ENCODE results near the gene MFNG. TPM values are rescaled to one million over a fixed set of nuclear protein-coding genes. Genes with fewer than 3 reads are reported as not detected.

MFNG gene
- total RNA-seq, 4 donors from 2014 or later = 15.2 to 30.6 (median 19.2) TPM

DNA sequence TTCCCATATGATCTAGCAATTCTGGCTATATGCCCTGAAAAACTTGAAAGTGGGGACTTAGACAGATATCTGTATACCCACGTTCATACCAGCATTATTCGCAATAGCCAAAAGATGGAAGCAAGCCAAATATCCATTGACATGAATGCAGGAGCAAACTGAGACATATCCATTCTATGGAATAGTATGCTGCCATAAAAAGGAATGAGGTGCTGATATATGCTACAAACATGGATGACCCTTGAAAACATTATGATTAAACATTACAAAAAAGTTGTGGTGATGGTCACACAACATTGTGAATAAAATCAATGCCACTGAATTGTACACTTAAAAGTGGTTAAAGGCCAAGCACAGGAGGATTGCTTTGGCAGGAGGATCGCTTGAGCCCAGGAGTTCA is 25.5 kb downstream of the MFNG start:
- no peak for TF ChIP-seq POLR2A (IDR thresholded peaks at IDR 0.05)
- TF ChIP-seq, protein P1, sequence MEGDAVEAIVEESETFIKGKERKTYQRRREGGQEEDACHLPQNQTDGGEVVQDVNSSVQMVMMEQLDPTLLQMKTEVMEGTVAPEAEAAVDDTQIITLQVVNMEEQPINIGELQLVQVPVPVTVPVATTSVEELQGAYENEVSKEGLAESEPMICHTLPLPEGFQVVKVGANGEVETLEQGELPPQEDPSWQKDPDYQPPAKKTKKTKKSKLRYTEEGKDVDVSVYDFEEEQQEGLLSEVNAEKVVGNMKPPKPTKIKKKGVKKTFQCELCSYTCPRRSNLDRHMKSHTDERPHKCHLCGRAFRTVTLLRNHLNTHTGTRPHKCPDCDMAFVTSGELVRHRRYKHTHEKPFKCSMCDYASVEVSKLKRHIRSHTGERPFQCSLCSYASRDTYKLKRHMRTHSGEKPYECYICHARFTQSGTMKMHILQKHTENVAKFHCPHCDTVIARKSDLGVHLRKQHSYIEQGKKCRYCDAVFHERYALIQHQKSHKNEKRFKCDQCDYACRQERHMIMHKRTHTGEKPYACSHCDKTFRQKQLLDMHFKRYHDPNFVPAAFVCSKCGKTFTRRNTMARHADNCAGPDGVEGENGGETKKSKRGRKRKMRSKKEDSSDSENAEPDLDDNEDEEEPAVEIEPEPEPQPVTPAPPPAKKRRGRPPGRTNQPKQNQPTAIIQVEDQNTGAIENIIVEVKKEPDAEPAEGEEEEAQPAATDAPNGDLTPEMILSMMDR (IDR thresholded peaks at IDR 0.05) = no peak
- Histone ChIP-seq H3K4me1 (no peaks in the 10 kb centered on the region), H3K27me3 (no peaks in the 10 kb centered on the region), H3K36me3 (no peaks in the 10 kb centered on the region), H3K27ac (no peak overlapping the region), H3K4me3 (replicated peaks in 1 of 3) (no peak overlapping the region), H3K9me3 (no peaks in the 10 kb centered on the region)
- no peak for DNase-seq
- intact Hi-C loops (cut with DNase I) = no loop called here
- WGBS, 2 donors = 87 to 91% methylated on average over 3 of the region's 3 CpGs

DNA sequence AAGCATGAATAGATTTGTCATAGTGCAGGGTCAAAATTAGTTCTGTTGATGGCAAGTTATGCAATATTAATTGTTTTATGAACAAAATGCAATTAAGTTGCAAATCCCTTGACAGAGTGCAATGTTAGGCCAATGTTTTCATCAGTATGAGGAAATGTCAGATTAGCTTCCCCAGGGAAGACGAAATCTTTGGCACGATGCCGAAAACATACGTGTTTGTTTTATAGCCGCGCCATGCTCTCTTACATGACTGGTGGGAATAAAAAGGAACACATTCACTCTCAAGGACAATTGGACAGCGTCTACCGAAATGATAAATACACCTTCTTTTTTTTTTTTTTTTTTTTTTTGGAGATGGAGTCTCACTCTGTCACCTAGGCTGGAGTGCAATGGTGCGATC is 27.0 kb downstream of the MFNG start:
- peaks cover 5 to 8% of the 10 kb centered on the region in 2 donors for H3K4me1 ChIP-seq
- WGBS, 2 donors = 72 to 76% methylated on average over 9 of the region's 9 CpGs
- intact Hi-C loops (cut with DNase I) = loop anchor here (5.0 kb wide), 1 partner anchor 142 kb away; no protein-coding TSS in a partner anchor

DNA sequence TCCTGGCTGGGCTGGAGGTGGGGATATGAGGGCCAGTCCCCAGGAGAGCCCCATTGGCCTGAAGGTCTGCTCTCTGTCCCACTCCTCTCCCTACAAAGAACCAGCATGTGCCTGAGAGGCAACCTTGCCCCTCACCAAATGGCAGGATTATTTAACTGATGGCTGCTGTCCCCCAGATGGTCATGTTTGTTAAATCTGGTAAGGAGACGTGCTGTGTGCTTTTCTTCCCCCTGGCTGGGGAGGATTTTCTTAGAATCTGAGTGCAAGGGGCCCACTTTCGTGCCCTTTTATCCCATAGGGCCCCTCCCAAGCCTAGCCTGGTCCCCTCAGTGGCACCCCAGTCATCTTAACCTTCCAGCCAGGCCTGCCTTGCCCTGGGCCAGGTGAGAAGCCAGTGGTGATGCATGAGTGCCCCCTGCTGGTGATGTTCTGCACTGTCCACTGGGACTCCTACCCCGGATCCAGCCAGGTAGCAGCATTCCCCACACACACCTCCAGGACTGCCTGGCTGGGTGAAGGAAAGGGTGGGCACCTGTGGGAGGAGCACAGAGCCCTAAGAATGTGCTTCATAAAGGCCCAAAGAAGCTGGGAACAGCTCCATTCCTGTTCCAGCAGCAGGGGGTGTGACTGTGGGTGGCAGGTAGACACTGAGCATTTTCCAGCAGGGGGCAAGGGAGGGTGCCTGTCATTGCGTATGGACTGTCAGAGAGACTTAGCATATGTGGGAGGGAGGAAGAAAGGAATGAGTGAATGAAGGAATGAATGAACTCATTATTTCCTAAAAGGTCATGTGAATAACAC is 28.9 kb downstream of the MFNG start:
- H3K36me3 ChIP-seq = no peaks in the 10 kb centered on the region
- peak; percentile 49 to 60 for DNase-seq
- H3K27ac ChIP-seq = no peak overlapping the region
- no peaks in the 10 kb centered on the region for H3K27me3 ChIP-seq
- WGBS, 2 donors = 45 to 46% methylated on average over 4 of the region's 4 CpGs
- intact Hi-C loops (cut with DNase I) = loop anchor here (5.0 kb wide), 1 partner anchor 140 kb away; no protein-coding TSS in a partner anchor
- TF ChIP-seq, protein P1 (IDR thresholded peaks at IDR 0.05) = peak in 5 of 6 experiments; percentile 41 to 69 (median 53)
- TF ChIP-seq POLR2A (IDR thresholded peaks at IDR 0.05) = no peak
- no peak overlapping the region for H3K4me3 ChIP-seq (replicated peaks in 1 of 3)
- no peaks in the 10 kb centered on the region for H3K9me3 ChIP-seq
- H3K4me1 ChIP-seq = peaks cover 5 to 8% of the 10 kb centered on the region in 2 donors

More for the DNA sequence above, 27.0 kb downstream of the MFNG start:
- Histone ChIP-seq H3K27me3 (no peaks in the 10 kb centered on the region), H3K27ac (no peak overlapping the region), H3K36me3 (no peaks in the 10 kb centered on the region), H3K9me3 (no peaks in the 10 kb centered on the region), H3K4me3 (replicated peaks in 1 of 3) (no peak overlapping the region)
- DNase-seq = no peak
- TF ChIP-seq POLR2A (IDR thresholded peaks at IDR 0.05) = no peak
- TF ChIP-seq, protein P1 (IDR thresholded peaks at IDR 0.05) = no peak

DNA sequence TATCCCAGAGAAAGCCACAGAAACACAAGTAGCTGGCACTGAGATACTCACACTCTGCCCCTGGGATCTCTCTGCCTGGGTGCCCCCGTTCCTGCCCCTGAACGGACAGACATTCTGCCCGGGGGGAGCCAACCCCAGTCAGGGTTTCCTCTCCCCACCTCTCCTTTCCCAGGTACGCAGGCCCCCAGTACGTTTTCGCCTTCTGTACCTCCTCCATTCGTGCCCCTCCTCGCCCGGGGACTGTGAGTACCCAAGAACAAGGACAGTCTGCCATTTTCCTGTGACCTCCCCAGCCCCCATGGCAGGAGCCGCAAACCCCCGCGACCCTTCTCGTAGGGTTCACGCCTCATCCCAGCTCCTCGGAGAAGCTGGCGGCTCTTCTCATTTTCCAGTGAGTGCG is 29.8 kb downstream of the MFNG start:
- Histone ChIP-seq H3K36me3 (no peaks in the 10 kb centered on the region), H3K4me1 (peaks cover 5 to 8% of the 10 kb centered on the region in 2 donors), H3K27ac (no peak overlapping the region), H3K4me3 (replicated peaks in 1 of 3) (no peak overlapping the region), H3K27me3 (no peaks in the 10 kb centered on the region), H3K9me3 (no peaks in the 10 kb centered on the region)
- intact Hi-C loops (cut with DNase I) = loop anchor here (5.0 kb wide), 1 partner anchor 139 kb away; no protein-coding TSS in a partner anchor
- DNase-seq = no peak
- TF ChIP-seq, protein P1 (IDR thresholded peaks at IDR 0.05) = no peak
- TF ChIP-seq POLR2A (IDR thresholded peaks at IDR 0.05) = no peak
- 75 to 77% methylated on average over 17 of the region's 17 CpGs for WGBS, 2 donors

DNA sequence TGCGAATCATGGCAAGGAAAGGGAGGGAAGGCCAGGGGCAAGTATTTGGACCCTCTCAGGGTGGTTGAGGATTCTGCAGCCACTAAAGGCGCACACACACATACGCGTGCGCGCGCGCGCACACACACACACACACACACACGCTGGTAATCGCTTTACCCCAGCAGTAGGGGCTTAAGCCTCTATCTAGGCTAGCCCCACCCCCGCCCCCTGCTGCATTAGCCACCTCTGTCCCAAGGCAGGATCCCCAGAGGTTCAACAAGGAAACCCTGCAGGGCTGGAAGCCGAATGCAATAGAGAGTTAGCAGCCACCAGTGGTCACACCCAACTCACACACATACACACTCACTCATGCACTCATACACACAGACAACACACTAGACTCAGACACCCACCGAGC is 30.3 kb downstream of the MFNG start:
- no peak for DNase-seq
- TF ChIP-seq POLR2A (IDR thresholded peaks at IDR 0.05) = no peak
- TF ChIP-seq, protein P1 (IDR thresholded peaks at IDR 0.05) = no peak
- 62 to 75% methylated on average over 5 to 14 of the region's 14 CpGs for WGBS, 2 donors
- H3K4me1 ChIP-seq = peaks cover 5 to 8% of the 10 kb centered on the region in 2 donors
- no peak overlapping the region for H3K4me3 ChIP-seq (replicated peaks in 1 of 3)
- H3K27me3 ChIP-seq = no peaks in the 10 kb centered on the region
- H3K36me3 ChIP-seq = no peaks in the 10 kb centered on the region
- intact Hi-C loops (cut with DNase I) = loop anchor here (5.0 kb wide), 1 partner anchor 139 kb away; no protein-coding TSS in a partner anchor
- no peak overlapping the region for H3K27ac ChIP-seq
- H3K9me3 ChIP-seq = no peaks in the 10 kb centered on the region

Measured in thyroid gland (tissue), 4 donors.